ENCODE measurements around the gene NPW.

Gene NPW

GRCh38 chr16:2023092-2024031 is 3.8 kb downstream of the NPW start:
- no peak for TF ChIP-seq CSDC2 (CRISPR knock-in tag; IDR thresholded peaks at IDR 0.05)
- TF ChIP-seq POU6F1 (CRISPR knock-in tag; IDR thresholded peaks at IDR 0.05; ENCODE audit: borderline replicate concordance, low read depth), result no peak
- TF ChIP-seq ZNF70 (CRISPR knock-in tag; IDR thresholded peaks at IDR 0.05), result no peak
- no peak for TF ChIP-seq PPARA (CRISPR knock-in tag; IDR thresholded peaks at IDR 0.05; ENCODE audit: borderline replicate concordance)
- no peak for TF ChIP-seq TSHZ2 (CRISPR knock-in tag; IDR thresholded peaks at IDR 0.05)
- TF ChIP-seq BACH2 (CRISPR knock-in tag; IDR thresholded peaks at IDR 0.05; ENCODE audit: borderline replicate concordance), result no peak
- TF ChIP-seq SNAI2 (CRISPR knock-in tag; IDR thresholded peaks at IDR 0.05), result no peak
- TF ChIP-seq CREB5 (CRISPR knock-in tag; IDR thresholded peaks at IDR 0.05; ENCODE audit: low read depth), result no peak
- no peak for TF ChIP-seq PATZ1 (CRISPR knock-in tag; IDR thresholded peaks at IDR 0.05; ENCODE audit: borderline replicate concordance)
- TF ChIP-seq CSRNP3 (CRISPR knock-in tag; IDR thresholded peaks at IDR 0.05), result no peak
- no peak for TF ChIP-seq OSR1 (CRISPR knock-in tag; IDR thresholded peaks at IDR 0.05)
- TF ChIP-seq ESRRG (CRISPR knock-in tag; IDR thresholded peaks at IDR 0.05), result no peak
- TF ChIP-seq ZNF8 (CRISPR knock-in tag; IDR thresholded peaks at IDR 0.05), result no peak
- TF ChIP-seq TOX (CRISPR knock-in tag; IDR thresholded peaks at IDR 0.05; ENCODE audit: borderline replicate concordance), result no peak
- no peak for TF ChIP-seq ISL1 (CRISPR knock-in tag; IDR thresholded peaks at IDR 0.05)
- no peak for TF ChIP-seq GLIS3 (CRISPR knock-in tag; IDR thresholded peaks at IDR 0.05)
- no peak for TF ChIP-seq ZFP30 (CRISPR knock-in tag; IDR thresholded peaks at IDR 0.05)
- no peak for TF ChIP-seq ZNF565 (CRISPR knock-in tag; conservative IDR thresholded peaks at IDR 0.05; ENCODE audit: low read depth)
- no peak for TF ChIP-seq TCF4 (CRISPR knock-in tag; IDR thresholded peaks at IDR 0.05; ENCODE audit: borderline replicate concordance)
- ATAC-seq, result peak; percentile 82

GRCh38 chr16:2024032-2024420 is 4.4 kb downstream of the NPW start:
- no peak for ATAC-seq
- TF ChIP-seq CREB5 (CRISPR knock-in tag; IDR thresholded peaks at IDR 0.05; ENCODE audit: low read depth) (no peak), CSDC2 (CRISPR knock-in tag; IDR thresholded peaks at IDR 0.05) (no peak), ZFP3 (CRISPR knock-in tag; IDR thresholded peaks at IDR 0.05) (no peak), PPARA (CRISPR knock-in tag; IDR thresholded peaks at IDR 0.05; ENCODE audit: borderline replicate concordance) (no peak), TSHZ2 (CRISPR knock-in tag; IDR thresholded peaks at IDR 0.05) (no peak), POU6F1 (CRISPR knock-in tag; IDR thresholded peaks at IDR 0.05; ENCODE audit: borderline replicate concordance, low read depth) (no peak), TOX (CRISPR knock-in tag; IDR thresholded peaks at IDR 0.05; ENCODE audit: borderline replicate concordance) (no peak), ARNTL (CRISPR knock-in tag; IDR thresholded peaks at IDR 0.05; ENCODE audit: borderline replicate concordance, low read depth) (no peak), GLIS3 (CRISPR knock-in tag; IDR thresholded peaks at IDR 0.05) (no peak), SNAI2 (CRISPR knock-in tag; IDR thresholded peaks at IDR 0.05) (no peak), OSR1 (CRISPR knock-in tag; IDR thresholded peaks at IDR 0.05) (no peak)
